Measurements from ENCODE around the gene ANKRD45.
"Not testable (repeated sequence)": the region's sequence is repeated elsewhere in the genome, so short reads cannot be mapped to it uniquely, and the experiment has no call there.

The ANKRD45 gene

DNA sequence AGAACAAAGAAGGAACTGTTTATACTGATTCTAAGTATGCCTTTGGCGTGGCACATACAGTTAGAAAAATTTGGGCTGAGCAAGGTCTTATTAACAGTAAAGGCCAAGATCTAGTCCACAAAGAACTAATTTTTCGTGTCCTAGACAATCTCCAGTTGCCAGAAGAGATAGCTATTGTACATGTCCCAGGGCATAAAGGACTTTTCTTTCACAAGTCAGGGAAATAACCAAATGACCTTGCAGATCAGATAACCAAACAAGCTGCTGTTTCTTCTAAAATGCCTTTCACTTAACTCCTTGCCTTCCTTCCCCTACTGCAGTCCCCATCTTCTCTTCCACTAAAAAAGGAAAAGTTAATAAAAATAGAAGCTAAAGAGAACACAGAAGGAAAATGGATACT, 30.5 kb downstream of the ANKRD45 start:
- DNase-seq: no peak

DNA sequence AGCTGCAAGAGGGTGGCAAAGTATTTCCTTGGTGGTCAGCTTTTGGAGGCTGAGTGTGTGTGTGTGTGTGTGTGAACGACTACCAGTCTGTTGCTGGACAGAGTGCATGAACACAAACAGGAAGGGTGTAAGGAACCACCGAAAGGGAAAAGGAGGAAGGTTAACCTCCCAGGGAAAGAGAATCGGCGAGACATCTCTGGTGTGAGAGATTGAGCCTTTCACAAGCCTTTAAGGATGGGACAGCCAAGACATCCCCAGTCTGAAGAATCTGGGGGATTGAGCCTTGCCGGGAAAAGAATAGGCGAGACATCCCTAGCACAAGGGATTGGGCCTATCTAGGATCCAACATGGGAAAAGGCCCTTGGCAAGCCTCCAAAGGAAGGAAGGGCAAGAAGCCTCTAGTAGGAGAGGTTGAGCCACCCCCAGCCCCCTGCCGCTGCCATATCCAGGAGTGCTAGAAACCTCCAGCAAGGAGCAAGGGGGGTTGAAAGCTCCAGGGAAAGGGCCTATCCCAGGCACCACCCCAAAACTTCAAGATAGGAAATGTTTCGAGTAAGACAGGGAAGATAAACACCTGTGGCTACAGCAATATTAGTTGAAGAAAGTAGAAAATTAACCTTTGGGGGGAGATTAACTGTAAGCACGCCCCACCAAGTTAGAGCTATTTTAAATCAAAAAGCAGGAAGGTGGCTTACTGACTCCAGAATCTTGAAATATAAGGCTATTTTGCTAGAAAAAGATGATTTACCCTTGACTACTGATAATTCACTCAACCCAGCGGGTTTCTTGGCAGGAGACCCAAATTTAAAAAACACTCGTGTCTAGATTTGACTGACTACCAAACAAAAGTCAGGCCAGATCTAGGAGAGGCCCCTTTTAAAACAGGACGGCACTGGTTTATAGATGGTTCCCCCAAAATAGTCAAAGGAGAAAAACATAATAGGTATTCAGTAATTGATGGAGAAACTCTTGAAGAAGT, 31.3 kb downstream of the ANKRD45 start:
- no peak for DNase-seq

DNA sequence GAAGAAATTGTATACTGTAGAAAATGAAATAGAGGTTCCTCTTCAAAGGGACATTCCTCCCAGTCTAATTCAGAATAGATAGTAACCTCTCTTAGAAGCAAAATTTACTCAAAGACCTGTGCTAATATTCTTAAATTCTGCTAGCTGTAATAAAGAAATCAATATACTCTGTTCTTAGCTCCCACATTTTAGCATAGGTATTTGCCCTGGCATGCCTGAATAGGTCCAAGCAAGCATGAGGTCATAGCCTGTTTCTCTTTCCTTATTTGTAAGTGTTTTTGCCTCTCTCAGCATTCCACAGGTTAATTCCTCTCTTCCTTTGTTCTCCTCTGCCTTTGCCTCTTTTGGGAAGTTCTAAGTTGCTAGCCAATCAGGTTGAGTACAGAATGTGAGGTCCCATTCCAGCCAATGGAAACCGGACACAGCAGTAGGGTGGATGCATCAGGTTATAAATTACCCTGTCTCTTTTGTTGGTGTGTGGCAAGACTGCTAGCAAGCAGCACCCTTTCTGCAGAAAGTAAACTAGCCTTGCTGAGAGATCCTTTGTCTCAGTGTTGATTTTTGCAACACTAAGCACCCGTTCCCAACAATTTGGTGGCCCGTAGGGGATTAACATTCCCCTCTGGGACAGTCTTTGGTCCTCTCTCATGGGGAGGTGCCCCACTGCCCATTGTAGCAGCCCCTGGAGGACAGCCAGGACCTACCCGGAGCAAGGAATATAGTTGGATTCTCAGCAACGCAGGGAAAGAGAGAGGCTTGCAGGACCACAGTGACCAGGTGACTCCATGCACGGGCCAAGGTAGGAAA, 32.2 kb downstream of the ANKRD45 start:
- not testable (repeated sequence) for DNase-seq

DNA sequence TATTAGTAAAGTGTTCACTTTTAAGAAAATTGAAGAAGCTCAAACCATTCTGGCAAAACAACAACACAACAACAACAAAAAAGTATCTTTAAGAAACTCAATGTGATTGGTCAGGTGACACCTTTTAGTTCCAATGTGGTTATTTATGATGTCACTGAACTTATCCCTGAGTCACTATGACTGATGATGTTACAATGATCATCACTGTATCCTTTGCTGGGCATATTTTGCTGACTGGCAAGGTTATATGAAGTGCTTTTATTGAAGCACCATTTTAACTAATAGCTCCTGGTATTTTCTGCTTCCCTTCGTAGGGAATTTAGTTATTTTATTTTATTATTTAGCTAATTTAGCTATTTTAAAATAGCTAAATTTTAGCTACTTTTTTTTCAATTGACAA, 34.5 kb downstream of the ANKRD45 start, which contains the start of gene TEX50:
Gene TEX50 (plus strand): TSS at position 223 of the 400 bp plus-strand sequence. CDS start 184 bp downstream, outside the sequence.
- DNase-seq: no peak

DNA sequence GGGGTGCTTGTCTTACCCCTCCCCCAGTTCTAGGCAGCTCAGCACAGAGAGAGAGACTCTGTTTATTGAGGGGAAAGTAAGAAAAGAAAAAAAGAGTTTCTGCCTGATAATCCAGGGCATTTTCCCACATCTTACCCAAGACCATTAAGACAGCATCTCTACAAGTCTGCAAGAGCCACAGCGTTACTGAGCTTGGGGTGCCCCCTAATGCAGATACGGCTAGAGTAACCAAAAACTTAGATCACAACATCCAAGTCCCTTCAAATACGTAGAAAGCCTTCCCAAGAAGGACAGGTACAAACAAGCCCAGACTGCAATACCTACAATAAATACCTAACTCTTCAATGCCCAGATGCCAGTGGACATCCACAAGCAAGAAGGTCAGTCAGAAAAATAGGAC, 40.8 kb downstream of the ANKRD45 start:
- no peak for DNase-seq

DNA sequence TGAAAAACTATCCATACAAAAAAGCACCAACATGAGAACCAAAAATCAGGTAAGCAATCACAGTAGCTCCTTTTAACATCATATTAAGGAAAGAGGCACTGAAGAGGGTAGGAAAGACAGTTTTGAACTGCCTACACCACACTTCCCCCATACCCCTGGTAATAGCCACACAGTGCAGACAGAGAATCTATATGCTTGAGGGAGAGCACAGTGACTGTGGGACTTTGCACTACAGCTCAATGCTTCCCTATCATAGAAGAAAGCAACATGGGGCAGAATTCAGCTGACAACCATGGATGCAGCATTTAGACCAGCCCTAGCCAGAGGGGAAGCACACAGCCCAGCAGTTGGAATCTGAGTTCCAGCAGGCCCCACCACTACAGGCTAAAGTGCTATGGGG, 42.4 kb downstream of the ANKRD45 start:
- no peak for DNase-seq

DNA sequence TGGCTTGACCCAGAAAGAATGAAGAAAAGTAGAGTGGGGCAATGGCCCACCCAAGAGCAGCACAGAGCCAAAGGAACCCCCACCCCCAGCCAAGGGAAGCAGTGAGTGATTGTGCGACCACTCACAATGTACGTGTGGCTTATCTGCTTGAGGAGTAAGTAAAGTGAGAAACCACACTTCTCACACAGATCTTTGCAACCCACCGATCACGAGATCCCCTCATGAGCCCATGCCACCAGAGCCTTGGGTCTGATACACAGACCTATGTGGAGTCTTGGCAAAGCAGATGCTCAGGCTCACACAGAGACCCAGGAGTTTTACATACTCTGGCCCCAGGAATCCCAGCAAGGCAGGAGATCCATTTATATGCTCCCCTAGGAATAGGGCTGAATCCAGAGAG, 52.8 kb downstream of the ANKRD45 start:
- no peak for DNase-seq

DNA sequence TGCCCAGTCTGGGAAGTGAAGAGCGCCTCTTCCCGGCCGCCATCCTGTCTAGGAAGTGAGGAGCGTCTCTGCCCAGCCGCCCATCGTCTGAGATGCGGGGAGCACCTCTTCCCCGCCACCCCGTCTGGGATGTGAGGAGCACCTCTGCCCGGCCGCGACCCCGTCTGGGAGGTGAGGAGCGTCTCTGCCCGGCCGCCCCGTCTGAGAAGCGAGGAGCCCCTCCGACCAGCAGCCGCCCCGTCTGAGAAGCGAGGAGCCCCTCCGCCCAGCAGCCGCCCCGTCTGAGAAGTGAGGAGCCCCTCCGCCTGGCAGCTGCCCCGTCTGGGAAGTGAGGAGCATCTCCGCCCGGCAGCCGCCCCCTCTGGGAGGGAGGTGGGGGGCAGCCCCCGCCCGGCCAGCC, 56.6 kb downstream of the ANKRD45 start:
- not testable (repeated sequence) for DNase-seq

DNA sequence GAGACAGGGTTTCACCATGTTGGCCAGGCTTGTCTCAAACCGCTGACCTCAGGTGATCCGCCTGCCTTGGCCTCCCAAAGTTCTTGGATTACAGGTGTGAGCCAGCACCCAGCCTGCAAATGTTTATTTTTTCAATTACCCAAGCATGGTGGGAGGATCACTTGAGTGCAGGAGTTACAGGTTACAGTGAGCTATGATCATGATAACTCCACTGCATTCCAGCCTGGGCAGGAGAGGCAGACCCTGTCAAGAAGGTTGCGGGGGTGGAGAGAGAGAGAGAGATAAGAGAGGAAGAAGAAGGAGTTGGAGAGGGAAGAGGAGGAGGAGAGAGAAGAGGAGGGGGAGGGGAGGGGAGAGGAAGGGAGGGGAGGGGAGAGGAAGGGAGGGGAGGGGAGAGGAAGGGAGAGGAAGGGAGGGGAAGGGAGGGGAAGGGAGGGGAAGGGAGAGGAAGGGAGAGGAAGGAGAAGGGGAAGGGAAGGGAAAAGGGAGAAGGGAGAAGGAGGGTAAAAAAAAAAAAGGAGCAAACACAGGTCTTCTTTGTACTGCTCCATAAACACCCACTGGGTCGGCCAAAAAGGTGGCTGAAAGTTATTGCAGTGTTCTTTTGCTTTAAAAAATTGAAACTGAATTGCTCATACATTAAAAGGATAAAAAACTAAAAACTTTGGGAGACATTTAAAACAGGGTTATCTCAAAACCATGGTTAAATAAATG, 61.0 kb downstream of the ANKRD45 start:
- DNase-seq: no peak

DNA sequence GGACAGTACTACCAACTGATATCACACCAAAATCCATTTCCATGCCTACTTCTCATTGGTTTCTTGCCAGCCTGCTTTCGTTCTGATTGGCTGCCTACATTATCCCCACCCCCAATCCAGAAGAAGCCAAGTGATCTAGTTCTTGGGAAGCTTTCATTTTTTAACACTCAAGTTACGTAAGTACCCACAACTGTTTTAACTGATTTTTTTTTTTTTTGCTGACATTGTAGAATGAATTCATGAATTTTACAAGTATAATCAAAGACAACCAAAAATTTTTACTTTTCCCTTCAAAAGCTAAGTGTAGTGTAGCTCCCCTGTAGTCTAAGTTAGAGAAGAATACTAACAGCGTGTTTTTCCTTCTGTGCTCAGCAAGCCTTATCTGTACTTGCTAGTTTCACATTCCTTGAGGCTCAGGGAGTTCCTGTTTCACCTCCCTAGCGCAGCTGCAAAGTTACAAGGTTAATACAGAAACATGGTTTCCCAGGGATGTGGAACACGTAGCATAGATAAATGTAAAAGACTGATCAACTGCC, 66.5 kb downstream of the ANKRD45 start, which contains the start of gene SLC9C2:
Gene SLC9C2 (minus strand): TSS at position 17 of the 536 bp plus-strand sequence. CDS start 1,296 bp downstream, outside the sequence.
- DNase-seq: no peak

DNA sequence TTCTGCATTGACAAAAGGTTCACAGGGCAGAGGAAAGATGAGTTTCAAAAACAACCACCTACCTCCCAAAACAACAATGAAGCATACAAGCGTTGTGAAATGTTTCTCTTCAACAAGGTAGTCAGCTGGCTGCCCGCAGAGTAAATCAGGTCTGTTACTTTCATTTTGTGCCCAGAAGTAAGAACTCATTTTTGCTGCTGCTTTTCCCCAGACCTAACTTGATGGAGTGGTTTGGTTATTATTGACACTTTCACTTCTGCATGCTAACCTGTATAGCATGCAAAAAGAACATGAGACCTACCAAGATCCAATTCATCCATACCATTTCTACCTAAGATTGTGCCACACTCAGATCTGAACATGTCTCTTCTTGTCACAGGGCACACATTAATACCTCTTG, 68.1 kb downstream of the ANKRD45 start:
- no peak for DNase-seq

DNA sequence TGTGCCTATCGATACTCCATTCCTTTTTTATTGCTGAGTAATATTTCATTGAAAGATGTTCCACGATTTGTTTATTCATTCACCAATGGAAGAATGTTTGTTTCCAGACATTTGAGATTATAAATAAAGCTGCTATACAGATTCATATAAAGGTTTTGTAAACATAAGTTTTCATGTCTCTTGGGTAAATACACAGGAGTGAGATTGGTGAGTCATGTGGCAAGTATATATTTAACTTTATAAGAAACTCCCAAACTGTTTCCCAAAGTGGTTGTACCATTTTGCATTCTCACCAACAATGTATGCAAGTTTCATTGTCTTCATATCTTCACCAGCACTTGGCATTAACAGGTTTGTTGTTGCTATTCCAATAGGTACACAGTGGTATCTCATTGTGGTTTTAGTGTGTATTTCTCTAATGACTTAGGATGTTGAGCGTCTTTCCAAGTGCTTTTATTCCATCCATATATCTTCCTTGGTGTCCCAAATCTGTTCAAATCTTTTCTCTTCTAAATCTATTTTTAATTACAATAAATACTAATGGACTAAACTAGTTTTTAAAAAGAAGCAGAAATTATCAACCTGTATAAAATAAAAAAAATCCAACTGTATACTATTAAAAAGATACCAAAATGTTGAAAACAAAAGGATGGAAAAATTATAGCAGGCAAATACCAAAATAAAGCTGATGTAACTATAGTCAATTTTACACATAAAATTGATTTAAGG, 73.4 kb downstream of the ANKRD45 start:
- no peak for DNase-seq

DNA sequence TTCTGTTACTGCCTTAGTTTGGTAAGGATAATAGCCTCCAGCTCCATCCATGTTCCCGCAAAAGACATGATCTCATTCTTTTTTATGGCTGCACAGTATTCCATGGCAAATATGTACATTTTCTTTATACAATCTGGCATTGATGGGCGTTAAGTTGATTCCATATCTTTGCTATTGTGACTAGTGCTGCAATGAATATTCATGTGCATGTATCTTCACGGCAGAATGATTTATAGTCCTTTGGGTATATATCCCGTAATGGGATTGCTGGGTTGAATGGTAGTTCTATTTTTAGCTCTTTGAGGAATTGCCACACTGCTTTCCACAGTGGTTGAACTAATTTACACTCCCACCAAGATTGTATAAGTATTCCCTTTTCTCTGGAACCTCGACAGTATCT, 78.5 kb downstream of the ANKRD45 start:
- DNase-seq: not testable (repeated sequence)

DNA sequence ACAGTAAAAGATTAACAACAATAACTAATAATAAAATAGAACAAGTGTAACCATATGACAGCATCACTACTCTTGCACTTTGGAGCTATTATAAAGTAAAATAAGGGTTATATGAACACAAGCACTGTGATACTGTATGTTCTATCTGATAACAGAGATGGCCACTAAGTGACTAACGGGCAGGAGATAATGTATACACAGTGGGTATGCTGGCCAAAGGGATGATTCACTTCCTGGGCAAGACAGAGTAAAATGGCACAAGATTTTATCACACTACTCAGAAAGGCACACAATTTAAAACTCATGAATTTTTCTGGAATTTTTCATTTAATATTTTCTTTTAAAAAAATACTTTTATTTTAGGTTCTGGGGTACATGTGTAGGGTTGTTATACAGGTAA, 79.1 kb downstream of the ANKRD45 start:
- no peak for DNase-seq

DNA sequence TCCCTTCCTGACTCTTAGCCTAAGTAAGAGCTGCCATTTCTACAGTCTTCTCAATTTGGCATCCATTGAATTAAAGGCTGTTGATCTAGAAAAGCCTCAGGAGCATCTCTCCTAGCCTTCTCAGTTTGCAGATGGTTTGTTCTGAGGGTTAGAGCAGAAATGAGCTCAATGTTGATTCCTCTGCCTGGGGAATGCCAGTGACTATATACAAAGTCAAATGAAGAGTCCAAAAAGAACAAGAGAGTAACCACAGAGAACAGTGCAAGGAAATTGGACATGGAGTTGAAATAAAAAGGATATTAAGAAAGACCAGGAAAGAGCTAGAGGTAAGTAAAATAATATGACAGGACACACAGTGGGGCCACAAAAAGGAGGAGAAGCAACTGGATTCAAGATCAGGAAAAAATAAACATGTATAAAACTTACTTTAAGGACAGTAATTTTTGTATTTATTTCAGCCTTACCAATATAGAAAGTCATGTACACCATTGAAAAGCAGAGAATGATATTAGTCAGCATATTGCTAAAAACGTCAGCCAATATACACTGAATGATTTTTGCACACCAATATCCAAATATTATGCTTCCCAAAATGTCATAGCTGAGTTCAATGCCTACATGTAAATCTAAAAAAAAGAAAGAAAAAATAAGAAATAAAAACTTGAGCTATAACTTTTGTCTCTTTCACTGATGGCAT, 88.1 kb downstream of the ANKRD45 start:
- DNase-seq: no peak

DNA sequence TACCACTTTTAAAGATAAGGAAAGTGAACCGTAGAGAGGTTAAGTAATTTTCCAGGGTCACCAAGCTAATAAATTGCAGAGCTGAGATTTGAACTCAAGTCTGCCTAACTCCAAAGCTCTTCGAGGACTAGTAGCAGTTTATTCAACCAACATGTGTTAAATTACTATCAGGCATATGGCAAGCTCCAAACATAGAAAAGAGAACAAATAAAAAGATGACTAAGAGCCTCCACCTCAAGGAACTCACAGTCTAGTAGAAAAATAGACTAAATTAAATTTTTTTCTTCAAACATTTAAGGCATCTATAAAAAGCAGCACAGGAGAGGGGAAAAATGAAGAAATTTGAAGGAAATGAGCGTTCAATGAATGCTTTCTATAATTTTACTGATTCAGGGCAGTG, 89.0 kb downstream of the ANKRD45 start:
- DNase-seq: no peak

DNA sequence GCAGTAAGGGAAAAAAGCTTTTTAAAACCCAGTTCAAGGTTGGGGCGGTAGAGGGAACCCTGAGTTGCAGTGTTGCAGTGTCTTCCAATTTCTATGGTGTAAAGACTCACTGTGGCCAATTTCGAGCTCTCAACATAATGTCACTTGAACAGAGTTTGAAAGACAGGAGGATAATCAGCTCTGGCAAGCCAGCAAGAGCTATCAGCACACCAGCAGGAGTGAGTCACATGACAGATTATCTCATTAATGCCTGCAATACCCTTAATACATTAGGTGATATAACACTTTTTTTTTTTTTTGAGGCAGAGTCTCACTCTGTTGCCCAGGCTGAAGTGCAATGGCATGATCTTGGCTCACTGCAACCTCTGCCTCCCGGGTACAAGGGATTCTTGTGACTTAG, 89.6 kb downstream of the ANKRD45 start:
- no peak for DNase-seq

DNA sequence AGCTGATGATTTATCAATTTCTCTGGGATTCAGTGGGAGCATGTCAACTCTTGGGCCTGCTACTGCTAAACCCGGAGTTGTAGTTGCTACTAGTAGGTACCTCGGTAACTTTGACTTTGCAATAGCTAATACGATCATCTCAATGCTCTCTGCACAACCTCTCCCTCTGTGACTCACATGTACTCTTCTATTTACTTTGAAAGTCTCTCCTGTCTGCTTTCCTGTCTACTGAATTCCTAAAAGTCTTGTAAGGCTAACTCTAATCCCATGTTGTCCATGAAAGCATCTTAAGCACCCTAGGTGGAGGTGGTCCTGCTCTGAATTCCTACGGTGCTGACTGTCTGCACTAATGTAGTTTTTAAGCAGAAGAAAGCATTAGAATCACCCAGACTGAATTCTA, 96.1 kb downstream of the ANKRD45 start:
- no peak for DNase-seq

DNA sequence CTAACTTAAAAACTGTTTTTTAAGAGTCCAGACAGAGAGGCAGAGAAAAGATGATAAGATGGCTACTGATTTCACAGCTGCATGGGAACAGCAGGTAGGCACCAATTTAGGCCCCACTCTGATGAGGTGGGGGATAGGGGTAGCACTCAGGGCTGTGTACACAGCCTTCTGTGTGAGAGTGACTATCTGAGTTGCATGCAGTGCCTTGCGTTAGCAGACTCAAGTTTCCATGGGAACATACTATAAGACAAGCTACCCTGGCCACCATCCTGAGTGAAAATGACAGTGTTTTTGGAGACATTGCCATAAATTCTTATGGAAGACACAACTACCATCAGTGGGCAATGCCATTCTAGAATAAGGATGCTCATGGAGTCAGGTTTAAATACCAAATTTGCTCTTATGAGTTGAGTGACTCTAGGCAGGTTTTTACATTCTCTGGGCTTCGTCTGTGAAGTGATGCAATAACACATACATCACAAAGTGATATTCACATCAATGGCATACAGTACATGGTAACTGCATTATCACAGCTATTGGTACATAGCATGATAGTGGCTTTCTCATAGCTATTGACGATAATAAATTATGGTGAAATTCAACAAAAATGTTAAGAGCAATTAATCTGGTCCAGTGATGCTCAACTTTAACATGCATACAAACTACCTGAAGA, 97.3 kb downstream of the ANKRD45 start:
- DNase-seq: no peak

DNA sequence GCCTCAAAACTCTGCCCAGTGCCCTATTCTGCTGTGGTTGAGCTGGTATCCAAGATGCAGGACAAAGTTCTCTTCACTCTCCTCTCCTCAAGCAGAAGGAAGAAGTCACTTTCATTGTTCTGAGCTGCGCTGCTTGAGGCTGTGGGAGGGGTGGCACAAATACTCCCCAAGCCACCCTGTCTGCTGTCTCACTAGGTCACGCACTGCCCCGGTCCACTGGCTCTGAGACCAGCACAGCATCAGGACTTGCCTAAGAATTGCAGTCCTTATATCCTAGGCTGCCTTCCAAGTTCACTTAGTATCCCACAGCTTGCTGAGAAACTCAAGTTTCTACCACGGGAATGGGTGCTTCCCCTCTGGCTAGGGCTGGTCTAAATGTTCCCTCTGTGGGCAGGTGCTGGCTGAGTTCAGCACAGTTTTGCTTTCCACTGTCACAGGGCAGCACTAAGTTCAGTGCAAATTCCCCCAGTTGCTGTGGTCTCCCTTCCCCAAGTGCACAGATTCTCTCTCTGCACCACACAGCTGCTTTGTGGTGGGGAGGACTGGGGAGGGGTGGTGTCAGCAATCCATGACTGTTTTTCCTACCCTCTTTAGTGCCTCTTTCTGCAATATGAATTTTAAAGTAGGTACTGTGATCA, 99.2 kb downstream of the ANKRD45 start:
- DNase-seq: no peak

Data from NCI-H2107 (cell line).